ENCODE measurements around the gene OR11L1.

The OR11L1 gene

GRCh38 chr1:247848346-247848745 lies 6.7 kb upstream of the OR11L1 start:
- H3K27ac ChIP-seq (ENCODE audit: low read depth, low read length) = no peak overlapping the region
- no peak overlapping the region for H3K4me3 ChIP-seq (ENCODE audit: low read depth in 1 of 2, low read length in 2 of 2)
- no peak overlapping the region for H3K9ac ChIP-seq (ENCODE audit: low read length)
- no peaks in the 10 kb centered on the region for H3K27me3 ChIP-seq (ENCODE audit: control insufficient read depth in 1 of 2, insufficient read depth in 2 of 2, low read length in 2 of 2)
- H3K4me1 ChIP-seq (ENCODE audit: insufficient read depth, low read length) = no peaks in the 10 kb centered on the region
- no peaks in the 10 kb centered on the region for H3K36me3 ChIP-seq (ENCODE audit: insufficient read depth, low read length)
- no peaks in the 10 kb centered on the region for H3K9me3 ChIP-seq (ENCODE audit: low read length)

- Histone ChIP-seq H3K4me1 (ENCODE audit: insufficient read depth, low read length) (no peaks in the 10 kb centered on the region), H3K27me3 (ENCODE audit: control insufficient read depth in 1 of 2, insufficient read depth in 2 of 2, low read length in 2 of 2) (no peaks in the 10 kb centered on the region), H3K27ac (ENCODE audit: low read depth, low read length) (no peak overlapping the region), H3K36me3 (ENCODE audit: insufficient read depth, low read length) (no peaks in the 10 kb centered on the region), H3K9ac (ENCODE audit: low read length) (no peak overlapping the region), H3K9me3 (ENCODE audit: low read length) (no peaks in the 10 kb centered on the region), H3K4me3 (ENCODE audit: low read depth in 1 of 2, low read length in 2 of 2) (no peak overlapping the region)
Measured at GRCh38 chr1:247845693-247846017, 4.0 kb upstream of the OR11L1 start.

GRCh38 chr1:247845011-247845692 lies 3.5 kb upstream of the OR11L1 start:
- Histone ChIP-seq H3K4me1 (ENCODE audit: insufficient read depth, low read length) (no peaks in the 10 kb centered on the region), H3K27me3 (ENCODE audit: control insufficient read depth in 1 of 2, insufficient read depth in 2 of 2, low read length in 2 of 2) (no peaks in the 10 kb centered on the region), H3K4me3 (ENCODE audit: low read depth in 1 of 2, low read length in 2 of 2) (no peak overlapping the region), H3K36me3 (ENCODE audit: insufficient read depth, low read length) (no peaks in the 10 kb centered on the region), H3K9ac (ENCODE audit: low read length) (no peak overlapping the region), H3K9me3 (ENCODE audit: low read length) (no peaks in the 10 kb centered on the region), H3K27ac (ENCODE audit: low read depth, low read length) (no peak overlapping the region)

- no peaks in the 10 kb centered on the region for H3K27me3 ChIP-seq (ENCODE audit: control insufficient read depth in 1 of 2, insufficient read depth in 2 of 2, low read length in 2 of 2)
- H3K4me1 ChIP-seq (ENCODE audit: insufficient read depth, low read length) = no peaks in the 10 kb centered on the region
- no peak overlapping the region for H3K9ac ChIP-seq (ENCODE audit: low read length)
- no peaks in the 10 kb centered on the region for H3K9me3 ChIP-seq (ENCODE audit: low read length)
- no peak overlapping the region for H3K4me3 ChIP-seq (ENCODE audit: low read depth in 1 of 2, low read length in 2 of 2)
- H3K27ac ChIP-seq (ENCODE audit: low read depth, low read length) = no peak overlapping the region
- H3K36me3 ChIP-seq (ENCODE audit: insufficient read depth, low read length) = no peaks in the 10 kb centered on the region
Measured at GRCh38 chr1:247843411-247843810, 1.7 kb upstream of the OR11L1 start.

GRCh38 chr1:247840818-247841217 lies 878 bp downstream of the OR11L1 start:
- H3K27me3 ChIP-seq (ENCODE audit: control insufficient read depth in 1 of 2, insufficient read depth in 2 of 2, low read length in 2 of 2) = no peaks in the 10 kb centered on the region
- no peak overlapping the region for H3K27ac ChIP-seq (ENCODE audit: low read depth, low read length)
- no peak overlapping the region for H3K4me3 ChIP-seq (ENCODE audit: low read depth in 1 of 2, low read length in 2 of 2)
- no peaks in the 10 kb centered on the region for H3K36me3 ChIP-seq (ENCODE audit: insufficient read depth, low read length)
- H3K4me1 ChIP-seq (ENCODE audit: insufficient read depth, low read length) = no peaks in the 10 kb centered on the region
- no peaks in the 10 kb centered on the region for H3K9me3 ChIP-seq (ENCODE audit: low read length)
- no peak overlapping the region for H3K9ac ChIP-seq (ENCODE audit: low read length)

GRCh38 chr1:247833601-247834000 lies 8.1 kb downstream of the OR11L1 start:
- Histone ChIP-seq H3K36me3 (ENCODE audit: insufficient read depth, low read length) (no peaks in the 10 kb centered on the region), H3K9ac (ENCODE audit: low read length) (no peak overlapping the region), H3K4me3 (ENCODE audit: low read depth in 1 of 2, low read length in 2 of 2) (no peak overlapping the region), H3K9me3 (ENCODE audit: low read length) (no peaks in the 10 kb centered on the region), H3K27ac (ENCODE audit: low read depth, low read length) (no peak overlapping the region), H3K27me3 (ENCODE audit: control insufficient read depth in 1 of 2, insufficient read depth in 2 of 2, low read length in 2 of 2) (no peaks in the 10 kb centered on the region), H3K4me1 (ENCODE audit: insufficient read depth, low read length) (no peaks in the 10 kb centered on the region)

GRCh38 chr1:247829656-247830055 lies 12.0 kb downstream of the OR11L1 start:
- no peaks in the 10 kb centered on the region for H3K36me3 ChIP-seq (ENCODE audit: insufficient read depth, low read length)
- no peaks in the 10 kb centered on the region for H3K27me3 ChIP-seq (ENCODE audit: control insufficient read depth in 1 of 2, insufficient read depth in 2 of 2, low read length in 2 of 2)
- H3K4me3 ChIP-seq (ENCODE audit: low read depth in 1 of 2, low read length in 2 of 2) = no peak overlapping the region
- no peak overlapping the region for H3K27ac ChIP-seq (ENCODE audit: low read depth, low read length)
- H3K9me3 ChIP-seq (ENCODE audit: low read length) = no peaks in the 10 kb centered on the region
- no peaks in the 10 kb centered on the region for H3K4me1 ChIP-seq (ENCODE audit: insufficient read depth, low read length)
- H3K9ac ChIP-seq (ENCODE audit: low read length) = no peak overlapping the region

- no peak overlapping the region for H3K27ac ChIP-seq (ENCODE audit: low read depth, low read length)
- no peak overlapping the region for H3K4me3 ChIP-seq (ENCODE audit: low read depth in 1 of 2, low read length in 2 of 2)
- no peaks in the 10 kb centered on the region for H3K4me1 ChIP-seq (ENCODE audit: insufficient read depth, low read length)
- H3K9me3 ChIP-seq (ENCODE audit: low read length) = no peaks in the 10 kb centered on the region
- H3K9ac ChIP-seq (ENCODE audit: low read length) = no peak overlapping the region
- H3K27me3 ChIP-seq (ENCODE audit: control insufficient read depth in 1 of 2, insufficient read depth in 2 of 2, low read length in 2 of 2) = no peaks in the 10 kb centered on the region
- no peaks in the 10 kb centered on the region for H3K36me3 ChIP-seq (ENCODE audit: insufficient read depth, low read length)
Measured at GRCh38 chr1:247825362-247825761, 16.3 kb downstream of the OR11L1 start.

- no peak within 1 kb of the TSS for H3K27ac ChIP-seq (ENCODE audit: low read depth, low read length)
- H3K36me3 ChIP-seq (ENCODE audit: insufficient read depth, low read length) = no peaks in the 10 kb centered on the region
- no peak within 1 kb of the TSS for H3K9ac ChIP-seq (ENCODE audit: low read length)
- no peaks in the 10 kb centered on the region for H3K4me1 ChIP-seq (ENCODE audit: insufficient read depth, low read length)
- no peak within 1 kb of the TSS for H3K4me3 ChIP-seq (ENCODE audit: low read depth in 1 of 2, low read length in 2 of 2)
- H3K9me3 ChIP-seq (ENCODE audit: low read length) = no peaks in the 10 kb centered on the region
- no peaks in the 10 kb centered on the region for H3K27me3 ChIP-seq (ENCODE audit: control insufficient read depth in 1 of 2, insufficient read depth in 2 of 2, low read length in 2 of 2)
Measured at GRCh38 chr1:247824023-247824422, 17.7 kb downstream of the OR11L1 start, which contains the start of gene OR14A16. Gene OR14A16 (minus strand): TSS chr1:247824119. CDS start chr1:247815729, 8,390 bp downstream.

GRCh38 chr1:247822060-247822459 lies 19.6 kb downstream of the OR11L1 start:
- Histone ChIP-seq H3K27ac (ENCODE audit: low read depth, low read length) (no peak overlapping the region), H3K4me1 (ENCODE audit: insufficient read depth, low read length) (no peaks in the 10 kb centered on the region), H3K9me3 (ENCODE audit: low read length) (no peaks in the 10 kb centered on the region), H3K9ac (ENCODE audit: low read length) (no peak overlapping the region), H3K36me3 (ENCODE audit: insufficient read depth, low read length) (no peaks in the 10 kb centered on the region), H3K4me3 (ENCODE audit: low read depth in 1 of 2, low read length in 2 of 2) (no peak overlapping the region), H3K27me3 (ENCODE audit: control insufficient read depth in 1 of 2, insufficient read depth in 2 of 2, low read length in 2 of 2) (no peaks in the 10 kb centered on the region)

- Histone ChIP-seq H3K9ac (ENCODE audit: low read length) (no peak overlapping the region), H3K27ac (ENCODE audit: low read depth, low read length) (no peak overlapping the region), H3K4me3 (ENCODE audit: low read depth in 1 of 2, low read length in 2 of 2) (no peak overlapping the region), H3K36me3 (ENCODE audit: insufficient read depth, low read length) (no peaks in the 10 kb centered on the region), H3K27me3 (ENCODE audit: control insufficient read depth in 1 of 2, insufficient read depth in 2 of 2, low read length in 2 of 2) (no peaks in the 10 kb centered on the region), H3K9me3 (ENCODE audit: low read length) (no peaks in the 10 kb centered on the region), H3K4me1 (ENCODE audit: insufficient read depth, low read length) (no peaks in the 10 kb centered on the region)
Measured at GRCh38 chr1:247812637-247813036, 29.1 kb downstream of the OR11L1 start.

- no peaks in the 10 kb centered on the region for H3K4me1 ChIP-seq (ENCODE audit: insufficient read depth, low read length)
- H3K9ac ChIP-seq (ENCODE audit: low read length) = no peak overlapping the region
- H3K27me3 ChIP-seq (ENCODE audit: control insufficient read depth in 1 of 2, insufficient read depth in 2 of 2, low read length in 2 of 2) = no peaks in the 10 kb centered on the region
- H3K9me3 ChIP-seq (ENCODE audit: low read length) = no peaks in the 10 kb centered on the region
- H3K27ac ChIP-seq (ENCODE audit: low read depth, low read length) = no peak overlapping the region
- H3K4me3 ChIP-seq (ENCODE audit: low read depth in 1 of 2, low read length in 2 of 2) = no peak overlapping the region
- H3K36me3 ChIP-seq (ENCODE audit: insufficient read depth, low read length) = no peaks in the 10 kb centered on the region
Measured at GRCh38 chr1:247797518-247797917, 44.2 kb downstream of the OR11L1 start.
